HG03135 (cell line): ENCODE measurements around the gene FANCB.

Experiments
- ATAC-seq: cut with Tn5 transposase; IDR thresholded peaks from one replicate; pipeline ENCODE4 v1.9.1; 2021; ENCODE audit warnings: mild to moderate bottlenecking, moderate library complexity; ENCODE audit not compliant: unreplicated experiment

FANCB gene

DNA sequence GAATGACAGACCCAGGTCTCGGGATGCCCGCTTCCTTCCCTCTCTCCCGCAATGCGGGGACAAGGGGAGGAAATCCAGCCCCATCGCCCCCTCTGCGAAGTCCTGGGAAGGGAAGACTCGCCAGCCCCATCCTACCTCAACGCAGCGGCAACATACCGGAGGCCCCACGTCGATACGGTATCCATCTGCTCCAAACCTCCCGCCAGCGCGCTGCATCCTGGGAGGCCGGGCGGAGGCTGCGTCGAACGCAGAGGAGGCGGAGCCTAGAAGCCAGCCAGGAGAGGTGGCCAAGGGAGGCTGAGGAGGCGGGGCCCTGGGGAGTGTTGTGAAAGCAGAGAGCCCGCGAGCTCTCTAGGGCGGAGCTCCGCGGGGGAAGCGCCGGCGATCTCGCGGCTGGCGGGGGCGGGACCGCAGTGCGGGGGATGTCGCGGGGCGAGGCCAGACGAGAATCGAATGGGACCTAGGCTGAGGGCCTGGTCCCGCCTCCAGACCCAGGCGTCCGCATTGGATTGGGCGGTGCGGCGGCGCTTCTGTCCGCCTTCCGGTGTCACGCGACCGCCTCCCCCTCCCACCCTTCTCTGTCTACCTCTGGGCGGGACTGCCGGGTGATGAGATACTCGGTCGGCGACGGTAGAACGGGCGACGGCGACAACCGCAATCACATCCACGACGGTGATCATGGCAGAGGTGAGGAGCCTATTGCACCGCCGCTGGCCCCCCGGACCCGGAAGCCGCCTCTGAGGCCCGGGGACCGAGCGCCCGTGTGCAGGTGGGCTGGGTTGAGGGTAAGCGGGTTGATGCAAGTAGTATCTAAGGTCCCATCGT is at the start of gene FANCB, which contains the start of gene MOSPD2:
FANCB (minus strand) TSS at position 219 of the 825 bp plus-strand sequence. CDS start 7,559 bp downstream, outside the sequence.
MOSPD2 (plus strand) TSS at position 571 of the 825 bp plus-strand sequence; CDS start at position 679, 108 bp downstream.
- ATAC-seq: peak; percentile 96

DNA sequence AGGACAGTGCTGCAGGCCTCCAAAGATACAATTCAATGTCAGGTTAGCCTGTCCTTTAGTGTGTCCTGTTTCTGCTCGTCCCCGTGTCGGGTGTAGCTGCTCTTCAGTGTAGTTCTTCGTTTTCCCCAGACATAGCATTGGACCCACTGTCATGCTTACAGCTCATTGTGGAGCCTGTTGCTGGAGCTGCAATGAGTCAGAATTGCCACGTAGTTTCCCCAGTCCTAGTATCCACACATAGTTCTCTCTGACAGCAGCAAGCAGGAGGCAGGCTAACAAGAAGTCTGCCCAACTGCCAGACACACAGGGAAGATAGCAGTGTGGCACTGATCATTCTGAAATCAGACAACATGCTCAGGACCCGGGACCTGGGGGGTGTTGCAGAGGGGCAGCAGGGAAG is 49.6 kb upstream of the FANCB start:
- no peak for ATAC-seq

DNA sequence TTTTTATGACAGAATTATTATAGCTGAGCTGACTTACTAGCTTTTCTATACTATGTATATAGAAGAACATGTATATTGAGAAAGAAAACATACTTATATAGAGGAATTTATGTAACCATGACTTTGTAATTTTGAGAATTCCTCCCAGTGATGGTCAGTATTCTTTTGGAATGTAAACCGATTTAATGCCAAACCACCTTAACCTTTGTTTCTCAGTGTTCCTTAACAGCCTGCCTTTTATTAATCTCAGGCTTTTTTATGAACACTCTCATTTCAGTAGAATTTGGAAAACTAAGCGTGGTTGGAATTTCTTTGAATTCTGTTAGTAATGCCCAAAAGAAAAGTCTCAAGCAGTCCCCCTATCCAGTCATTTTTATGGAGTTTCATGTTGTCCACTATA is 47.3 kb upstream of the FANCB start:
- no peak for ATAC-seq

DNA sequence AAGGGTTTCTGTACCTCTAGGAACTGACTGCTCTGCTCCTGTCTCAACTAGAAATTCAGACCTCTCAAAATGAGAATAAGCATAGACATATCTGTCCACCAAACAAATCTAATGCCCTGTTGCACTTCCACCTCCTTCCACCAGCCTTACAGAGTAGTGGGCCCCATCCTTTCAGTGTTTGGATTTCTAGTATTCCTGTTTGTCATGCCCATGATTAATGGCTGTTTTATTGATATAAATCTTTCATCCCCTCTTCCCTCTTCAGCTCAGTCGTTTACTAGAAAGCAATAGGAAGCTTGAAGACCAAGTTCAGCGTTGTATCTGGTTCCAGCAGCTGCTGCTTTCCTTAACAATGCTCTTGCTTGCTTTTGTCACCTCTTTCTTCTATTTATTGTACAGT is 46.5 kb upstream of the FANCB start:
- no peak for ATAC-seq

DNA sequence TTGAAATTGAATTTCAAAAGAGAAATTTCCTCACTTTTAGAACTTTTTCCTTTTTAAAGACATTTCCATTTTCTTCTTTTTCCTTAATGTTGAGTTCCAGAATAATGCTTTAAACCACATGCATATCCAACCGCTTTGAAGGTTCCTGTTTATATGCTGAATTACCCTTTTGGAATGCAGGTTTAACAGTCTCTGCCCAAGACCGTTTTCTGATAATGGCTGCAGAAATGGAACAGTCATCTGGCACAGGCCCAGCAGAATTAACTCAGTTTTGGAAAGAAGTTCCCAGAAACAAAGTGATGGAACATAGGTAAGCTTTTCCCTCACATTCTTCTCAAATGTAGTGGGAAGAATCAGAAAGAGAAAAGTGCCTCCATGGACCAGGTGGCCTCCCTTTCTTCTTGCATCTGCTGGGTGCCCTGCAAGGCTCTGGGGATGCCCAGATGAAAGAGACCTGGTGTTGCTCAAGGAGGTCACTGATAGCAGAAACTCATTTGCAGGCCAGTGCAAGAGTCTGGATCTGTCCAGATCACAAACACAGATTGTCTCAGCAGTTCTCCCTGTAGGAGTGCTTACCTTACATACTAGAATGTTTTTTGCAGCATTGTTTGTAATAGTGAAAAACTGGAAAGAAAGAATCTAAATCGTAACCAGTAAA is 43.3 kb upstream of the FANCB start:
- ATAC-seq: no peak

DNA sequence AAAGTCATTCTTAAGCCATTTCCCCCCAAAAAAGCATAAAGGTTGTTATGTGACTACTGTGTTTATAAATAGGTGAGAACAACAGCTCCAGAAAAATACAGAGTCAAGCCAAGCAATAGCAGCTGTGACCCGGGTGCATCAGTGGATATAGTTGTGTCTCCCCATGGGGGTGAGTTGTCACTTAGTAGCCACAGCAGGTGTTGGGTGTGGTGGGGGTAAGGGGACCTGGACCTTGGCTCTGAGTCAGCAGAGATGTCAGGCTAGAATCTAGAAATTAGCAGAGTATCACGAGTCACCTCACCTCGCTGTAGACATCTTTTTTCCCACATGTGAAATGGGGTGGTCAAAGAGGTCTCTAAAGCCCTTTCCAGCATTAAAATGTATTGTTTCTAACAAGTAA is 42.7 kb upstream of the FANCB start:
- no peak for ATAC-seq

DNA sequence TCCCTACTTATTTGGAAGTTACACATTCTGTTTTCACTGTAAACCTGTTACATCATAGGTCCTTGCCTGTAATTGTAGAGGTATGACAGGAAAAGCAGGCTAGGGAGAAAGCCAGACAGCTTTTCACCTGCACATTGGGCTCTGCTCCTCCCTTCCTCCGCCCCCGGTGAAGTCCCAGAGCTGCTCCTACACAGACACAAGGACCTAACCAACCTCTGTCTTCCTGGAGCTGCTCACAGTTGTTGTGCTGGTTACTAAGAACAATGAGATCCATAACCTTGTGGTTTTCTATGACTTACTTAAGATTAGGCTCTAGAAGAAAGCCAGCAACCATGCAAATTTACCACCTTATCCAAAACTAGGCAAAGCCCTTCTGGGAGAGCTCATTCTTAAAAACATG is 40.4 kb upstream of the FANCB start:
- ATAC-seq: no peak

DNA sequence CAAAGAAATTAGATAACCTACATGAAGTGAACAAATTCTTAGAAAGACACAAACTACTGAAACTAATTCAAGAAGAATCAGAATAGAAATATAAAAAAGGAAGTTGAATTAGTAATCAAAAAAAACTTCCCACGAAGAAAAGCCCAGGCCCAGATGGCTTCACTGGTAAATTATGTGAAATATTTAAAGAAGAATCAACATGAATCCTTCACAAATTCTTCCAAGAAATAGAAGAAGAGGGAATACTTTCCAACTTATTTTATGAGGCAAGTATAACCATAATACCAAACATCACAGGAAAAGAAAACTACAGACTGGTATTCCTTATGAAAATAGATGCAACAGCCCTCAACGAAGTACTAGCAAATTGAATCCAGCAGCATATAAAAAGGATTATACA is 31.0 kb upstream of the FANCB start:
- ATAC-seq: no peak

DNA sequence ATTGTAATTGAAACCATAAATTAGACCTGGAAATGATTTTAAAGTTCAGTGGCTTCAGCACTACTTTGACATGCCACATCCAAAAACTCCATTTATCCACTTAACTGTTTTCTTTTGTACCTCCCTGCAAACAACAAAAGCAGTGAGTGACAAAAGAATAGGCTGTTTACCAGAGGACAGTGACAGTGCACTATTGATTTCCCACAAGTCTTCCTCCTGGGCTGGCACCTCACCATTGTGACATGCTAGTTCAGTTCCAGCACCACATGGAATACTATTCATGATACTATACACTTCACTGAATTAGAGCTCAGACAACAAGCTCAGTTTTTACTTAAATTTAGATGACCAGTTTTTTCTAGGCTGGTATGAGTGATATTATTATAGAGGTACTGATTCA is 29.7 kb upstream of the FANCB start:
- no peak for ATAC-seq

DNA sequence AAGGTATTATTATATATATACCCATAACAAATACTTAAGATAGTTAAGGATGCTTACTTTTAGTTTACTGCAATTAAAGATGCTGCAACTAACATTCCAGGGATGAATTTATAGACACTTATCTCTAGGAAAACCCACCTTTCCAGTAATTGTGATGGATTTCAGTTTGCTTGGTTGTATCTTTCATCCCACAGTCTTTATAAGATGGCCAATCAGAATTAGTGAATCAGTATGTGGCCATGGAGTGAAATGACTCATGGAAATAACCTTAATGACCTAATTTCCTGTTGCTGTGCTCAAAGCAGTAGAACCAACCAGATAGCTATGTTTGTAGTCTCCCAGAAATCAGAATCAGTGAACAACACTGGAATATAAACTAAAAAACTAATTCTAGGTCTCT is 26.7 kb upstream of the FANCB start:
- ATAC-seq: peak; percentile 80

DNA sequence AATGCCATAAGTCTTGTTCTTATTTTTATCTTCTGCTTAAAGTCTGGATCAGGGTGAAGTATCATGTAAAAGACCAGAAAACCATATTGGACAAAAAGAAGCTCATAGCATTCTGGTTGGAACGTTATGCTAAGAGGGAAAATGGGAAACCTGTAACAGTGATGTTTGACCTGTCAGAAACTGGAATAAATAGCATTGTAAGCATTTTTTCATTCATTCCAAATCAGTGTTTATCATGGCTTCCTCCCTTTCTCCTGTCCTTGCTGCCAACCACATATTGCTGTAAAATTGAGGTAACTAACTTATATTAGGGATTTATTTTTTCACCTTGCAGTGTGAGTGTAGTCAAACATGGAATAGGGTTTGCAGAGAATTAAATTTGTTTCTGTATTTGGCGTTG is 24.2 kb upstream of the FANCB start:
- no peak for ATAC-seq

DNA sequence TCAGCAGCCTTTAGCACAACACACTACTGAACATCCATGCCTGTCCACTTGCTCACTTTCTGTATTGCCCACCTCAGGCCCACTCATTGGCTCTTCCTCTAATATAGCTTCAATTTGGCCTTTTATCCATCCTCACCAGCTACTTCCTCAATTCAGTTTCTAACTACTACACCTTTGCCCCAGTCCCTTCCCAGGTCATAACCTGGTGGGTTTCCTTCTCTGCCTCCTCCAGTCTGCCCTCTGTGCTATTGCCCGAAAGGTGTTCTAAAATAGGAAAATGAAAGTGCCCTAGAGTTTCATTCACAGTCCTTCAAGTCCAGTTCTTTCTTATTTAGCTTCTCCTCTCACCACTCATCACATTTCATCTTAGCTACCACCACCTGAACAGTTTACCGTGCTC is 23.4 kb upstream of the FANCB start:
- ATAC-seq: no peak

DNA sequence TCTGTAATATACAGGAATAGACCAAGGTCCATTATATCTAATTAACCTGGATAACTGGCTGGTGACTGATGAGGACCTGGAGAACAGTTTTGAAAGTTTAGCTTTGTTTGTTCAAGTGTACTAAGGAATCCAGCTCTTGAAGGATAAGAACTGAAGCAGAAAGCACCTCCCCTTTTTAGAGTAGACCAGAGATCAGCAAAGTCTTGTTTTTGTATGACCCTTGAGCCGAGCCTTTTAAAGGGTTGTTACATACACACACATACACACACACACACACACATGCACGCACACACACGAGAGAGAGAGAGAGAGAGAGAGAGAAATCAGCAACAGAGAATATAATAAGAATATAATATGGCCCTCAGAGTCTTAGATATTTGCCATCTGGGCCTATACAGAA is 13.4 kb upstream of the FANCB start:
- no peak for ATAC-seq

DNA sequence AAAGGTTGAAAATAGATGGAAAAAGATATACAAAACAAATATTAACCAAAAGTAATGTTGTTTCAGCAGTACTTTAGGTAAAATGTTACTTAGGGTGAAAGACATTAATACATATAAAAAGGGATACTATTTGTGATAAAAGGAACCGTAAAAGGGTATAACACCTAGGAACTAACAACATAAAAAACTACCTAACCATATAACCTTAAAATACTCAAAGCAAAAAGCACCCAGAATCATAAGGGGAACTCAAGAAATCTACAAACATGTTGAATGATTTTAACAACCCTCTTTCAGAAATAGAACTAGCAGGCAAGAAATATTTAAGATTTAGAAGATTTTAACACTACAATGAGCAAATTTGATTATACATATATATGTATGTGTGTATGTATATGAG is 11.8 kb upstream of the FANCB start:
- ATAC-seq: no peak

DNA sequence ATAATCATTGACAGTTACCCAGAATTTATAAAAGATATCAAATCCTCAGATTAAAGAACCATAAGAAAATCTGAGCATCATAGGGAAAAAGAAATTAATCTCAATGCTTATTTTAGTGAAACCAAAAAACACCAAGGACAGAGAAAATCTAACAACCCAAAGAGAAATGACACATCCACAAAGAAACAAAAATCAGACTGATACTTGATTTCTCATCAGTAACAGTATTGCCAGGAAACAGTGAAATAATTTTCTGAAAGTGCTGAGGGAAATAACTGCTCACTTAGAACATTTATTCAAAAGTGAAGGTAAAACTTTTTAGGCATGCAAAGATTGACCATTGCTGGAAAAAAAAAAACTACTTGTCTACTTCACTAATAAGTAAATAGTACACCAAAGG is 11.0 kb upstream of the FANCB start:
- ATAC-seq: no peak

DNA sequence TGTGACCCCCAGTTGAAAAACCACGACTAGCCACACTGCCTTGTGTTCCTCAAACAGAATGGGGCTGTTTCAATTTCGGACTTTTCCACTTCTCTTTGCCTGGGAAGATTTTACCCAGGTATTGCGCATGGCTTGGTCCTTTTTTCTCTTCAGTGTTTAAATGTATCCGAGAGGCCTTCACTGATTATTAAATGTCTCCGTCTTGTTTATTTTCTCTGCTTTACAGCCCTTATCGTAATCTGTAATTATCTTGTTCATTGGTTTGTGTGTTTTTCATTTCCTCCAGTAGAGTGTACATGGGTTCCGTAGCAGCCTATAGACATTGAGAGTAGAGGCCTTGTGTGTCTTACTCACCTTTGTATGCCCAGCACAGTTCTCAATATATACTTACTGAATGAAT is 2.8 kb upstream of the FANCB start:
- no peak for ATAC-seq

DNA sequence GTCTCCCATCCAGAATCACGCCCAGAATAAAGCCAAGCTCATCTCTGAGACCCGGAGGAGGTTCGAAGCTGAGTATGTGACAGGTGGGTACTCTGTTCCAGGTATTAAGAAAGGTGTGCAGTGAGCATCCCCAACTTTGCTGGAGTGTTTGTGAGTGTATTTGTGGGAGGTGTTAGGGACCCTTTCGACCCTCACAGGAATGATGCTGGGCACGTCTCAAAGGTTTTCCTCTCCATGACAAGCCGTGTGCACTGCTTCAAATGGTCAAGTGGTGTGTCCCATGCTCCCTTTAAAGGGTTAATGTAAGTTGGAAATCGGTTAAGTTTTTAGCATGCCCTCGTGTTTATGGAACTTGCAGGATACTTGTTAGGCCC is 794 bp upstream of the FANCB start:
- no peak for ATAC-seq

DNA sequence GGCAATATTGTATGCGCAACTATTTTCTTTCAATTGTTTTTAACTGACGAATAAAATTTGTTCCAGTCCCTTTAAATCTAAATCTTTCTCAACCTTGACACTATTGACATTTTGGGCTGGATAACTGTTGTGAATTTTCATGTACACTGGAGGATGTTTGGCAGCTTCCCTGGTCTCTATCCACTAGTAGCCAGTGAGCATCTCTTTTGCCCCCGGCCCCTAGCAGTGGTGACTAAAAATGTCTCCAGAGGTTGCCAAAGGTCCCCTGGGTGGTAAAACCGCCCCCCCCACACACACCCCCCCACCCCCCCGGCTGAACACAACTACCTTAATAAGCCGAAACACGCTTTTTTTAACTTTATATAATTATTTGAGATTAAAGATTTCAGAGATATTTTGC is 514 bp downstream of the FANCB start:
- no peak for ATAC-seq

DNA sequence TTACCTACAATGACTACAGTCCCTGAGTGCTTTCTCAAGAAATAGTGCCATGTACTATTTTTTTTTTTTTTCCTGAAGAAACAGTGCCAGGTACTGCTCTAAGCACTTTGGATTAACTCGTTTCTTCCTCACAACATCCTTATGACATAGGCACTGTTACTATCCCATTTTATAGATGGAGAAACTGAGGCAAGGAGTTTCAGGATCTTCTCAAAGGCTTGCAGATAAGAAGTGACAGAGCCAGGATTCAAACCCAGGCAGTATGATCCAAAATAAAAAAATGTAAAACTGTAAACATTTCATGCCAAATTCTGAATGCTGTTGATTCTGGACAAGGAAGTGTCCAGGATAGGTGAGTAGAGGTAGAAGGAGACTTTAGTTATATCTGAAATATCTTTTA is 1.1 kb downstream of the FANCB start:
- ATAC-seq: no peak

DNA sequence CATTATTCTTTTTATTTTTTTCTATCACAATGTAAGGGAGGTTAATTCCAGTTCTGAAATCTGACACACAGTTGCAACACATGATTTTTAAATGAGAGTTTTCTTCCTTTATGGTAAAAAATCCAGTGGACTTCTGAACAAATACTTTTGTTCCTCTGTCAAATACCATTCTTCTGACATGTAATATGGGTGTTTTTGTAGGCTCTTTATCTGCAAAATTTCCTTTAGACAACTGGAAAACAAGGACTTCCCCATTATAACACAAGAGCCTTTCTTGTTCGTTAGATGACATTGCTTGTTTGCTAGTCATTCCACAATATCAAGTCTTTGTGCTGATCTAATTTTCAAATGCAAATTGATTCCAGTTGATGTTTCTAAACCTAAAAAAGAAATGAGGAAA is 7.7 kb downstream of the FANCB start:
- ATAC-seq: no peak

DNA sequence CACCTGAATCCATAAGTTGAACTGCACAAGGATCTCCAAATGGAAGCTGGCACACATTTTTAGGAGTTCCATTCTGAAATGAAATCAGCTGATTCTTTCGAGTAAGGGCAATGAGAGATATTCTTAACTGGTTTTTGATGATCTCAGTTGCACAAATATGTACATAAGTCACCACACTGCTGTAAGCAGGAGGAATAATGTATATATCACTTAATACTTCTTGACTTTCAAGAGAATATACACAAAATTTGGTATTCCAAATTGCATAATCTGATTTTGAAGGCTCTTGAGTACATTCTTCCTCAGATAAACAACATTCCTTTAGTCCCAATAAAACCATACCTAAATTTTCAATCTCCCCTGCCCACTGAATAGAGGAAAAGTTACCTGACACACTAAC is 8.2 kb downstream of the FANCB start:
- ATAC-seq: no peak

DNA sequence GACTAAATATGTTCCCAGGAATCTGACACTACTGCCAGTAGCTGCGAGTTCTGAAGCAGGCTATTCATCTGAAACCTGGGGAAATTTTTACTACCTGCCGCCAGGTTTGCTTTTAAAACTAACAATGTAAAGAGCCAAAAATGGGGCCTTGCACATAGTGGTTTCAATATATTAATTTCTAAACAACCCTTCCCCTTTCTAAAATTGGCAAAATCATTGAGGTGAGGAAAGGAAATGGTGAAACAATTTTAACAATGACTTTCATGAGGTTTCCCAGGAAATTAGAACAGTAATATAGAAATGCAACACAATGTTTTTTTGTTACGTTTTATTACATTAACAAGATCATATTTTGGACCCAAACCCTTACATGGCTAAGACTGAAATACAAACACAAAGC is 21.3 kb downstream of the FANCB start:
- ATAC-seq: no peak

DNA sequence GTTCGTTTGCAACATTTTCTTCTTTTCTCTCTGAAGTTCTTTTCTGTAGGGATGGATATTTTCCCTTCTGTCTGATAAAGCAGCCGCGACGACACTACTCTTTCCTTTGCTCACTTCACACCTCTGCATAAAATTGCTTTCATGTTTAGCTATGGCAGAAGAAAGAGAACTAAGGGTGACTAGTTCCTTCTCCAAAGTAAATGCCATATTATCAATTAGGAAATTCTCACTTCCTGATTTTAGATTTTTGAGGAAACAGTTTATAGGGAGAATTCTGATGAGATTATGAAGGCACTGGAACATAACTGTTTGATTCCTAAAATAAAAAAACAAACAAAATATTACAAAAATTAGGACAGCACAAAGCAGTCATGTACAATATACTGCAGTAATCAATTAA is 29.2 kb downstream of the FANCB start:
- no peak for ATAC-seq
